NCI-H2196 (cell line): ENCODE results near the gene TECPR1.
"Not testable (repeated sequence)": the region's sequence is repeated elsewhere in the genome, so short reads cannot be mapped to it uniquely, and the experiment has no call there.

ENCODE experiments used
- DNase-seq: peaks from one replicate; lab custom pipeline; 2025; ENCODE audit not compliant: unreplicated experiment; lab: John Stamatoyannopoulos, UW

The TECPR1 gene

GRCh38 chr7:98227939-98228338 is 24.1 kb downstream of the TECPR1 start:
- DNase-seq = no peak

- DNase-seq = no peak
Observed at GRCh38 chr7:98225913-98226614, 26.0 kb downstream of the TECPR1 start.

GRCh38 chr7:98224701-98225181 is 27.3 kb downstream of the TECPR1 start:
- no peak for DNase-seq

GRCh38 chr7:98223898-98224700 is 27.9 kb downstream of the TECPR1 start:
- DNase-seq = no peak

- DNase-seq = no peak
Observed at GRCh38 chr7:98223351-98223897, 28.6 kb downstream of the TECPR1 start.

GRCh38 chr7:98222533-98223195 is 29.4 kb downstream of the TECPR1 start:
- DNase-seq = no peak

GRCh38 chr7:98221611-98222532 is 30.2 kb downstream of the TECPR1 start:
- no peak for DNase-seq

- not testable (repeated sequence) for DNase-seq
Observed at GRCh38 chr7:98219382-98219781, 32.6 kb downstream of the TECPR1 start.

GRCh38 chr7:98217623-98218582 is 34.1 kb downstream of the TECPR1 start:
- DNase-seq = no peak

- no peak for DNase-seq
Observed at GRCh38 chr7:98216941-98217622, 35.0 kb downstream of the TECPR1 start.

GRCh38 chr7:98215561-98216495 is 36.2 kb downstream of the TECPR1 start:
- DNase-seq = no peak

- no peak for DNase-seq
Observed at GRCh38 chr7:98214811-98215321, 37.2 kb downstream of the TECPR1 start.

- DNase-seq = no peak
Observed at GRCh38 chr7:98213888-98214810, 37.9 kb downstream of the TECPR1 start.

- DNase-seq = no peak
Observed at GRCh38 chr7:98213296-98213887, 38.6 kb downstream of the TECPR1 start.

- DNase-seq = no peak
Observed at GRCh38 chr7:98212532-98213041, 39.4 kb downstream of the TECPR1 start.
